Neural progenitor cell (in vitro differentiated cells): ENCODE data around the gene ZFP1. TPM values are rescaled to one million over a fixed set of nuclear protein-coding genes. Genes with fewer than 3 reads are reported as not detected.
"Not testable (repeated sequence)": the region's sequence is repeated elsewhere in the genome, so short reads cannot be mapped to it uniquely, and the experiment has no call there.

Experiments
- DNase-seq: peaks from one replicate; pipeline ENCODE4 v3.0.0-alpha.2; 2016; ENCODE audit warnings: low spot score
- H2AFZ ChIP-seq: fragments of 200-600 bp; sonication (generic); replicated peaks from 2 replicates; pipeline ENCODE4 v1.6.1; 2016; ENCODE audit warnings: antibody characterized with exemption
- H3F3A ChIP-seq: fragments of 200-600 bp; sonication (generic); 2 replicates; pipeline ENCODE4 v1.6.1; 2016; ENCODE audit warnings: antibody characterized with exemption, low read depth
- H3K27ac ChIP-seq: fragments of 200-600 bp; sonication (generic); 2 replicates; pipeline ENCODE4 v1.5.1; 2016; ENCODE audit warnings: mild to moderate bottlenecking
- H3K27me3 ChIP-seq: fragments of 200-600 bp; sonication (generic); 2 replicates; pipeline ENCODE4 v1.6.1; 2016; ENCODE audit warnings: mild to moderate bottlenecking, moderate library complexity
- H3K36me3 ChIP-seq: fragments of 200-600 bp; sonication (generic); 2 replicates; pipeline ENCODE4 v1.5.1; 2016
- H3K4me1 ChIP-seq: fragments of 200-600 bp; sonication (generic); 2 replicates; pipeline ENCODE4 v1.6.1; 2016; ENCODE audit warnings: mixed run types
- H3K4me2 ChIP-seq: fragments of 200-600 bp; sonication (generic); 2 replicates; pipeline ENCODE4 v1.6.1; 2016
- H3K4me3 ChIP-seq: fragments of 200-600 bp; sonication (generic); 2 replicates; pipeline ENCODE4 v1.5.1; 2016
- H3K79me2 ChIP-seq: fragments of 200-600 bp; sonication (generic); 2 replicates; pipeline ENCODE4 v1.6.1; 2016; ENCODE audit warnings: low read depth
- H3K9ac ChIP-seq: fragments of 200-600 bp; sonication (generic); 2 replicates; pipeline ENCODE4 v1.6.1; 2016
- H3K9me3 ChIP-seq: fragments of 200-600 bp; sonication (generic); 2 replicates; pipeline ENCODE4 v1.5.1; 2016; ENCODE audit warnings: low read depth
- H4K20me1 ChIP-seq: fragments of 200-600 bp; sonication (generic); 2 replicates; pipeline ENCODE4 v1.6.1; 2016; ENCODE audit warnings: low read depth
- H3K27ac Mint-ChIP-seq: 3 replicates; pipeline ENCODE4 v1.8.0; 2021; ENCODE audit warnings: mixed read lengths
- H3K27me3 Mint-ChIP-seq: 2 replicates; pipeline ENCODE4 v1.8.0; 2022; ENCODE audit warnings: low read depth, mild to moderate bottlenecking, inconsistent platforms, moderate library complexity, mixed read lengths; ENCODE audit not compliant: insufficient read depth
- H3K36me3 Mint-ChIP-seq: 3 replicates; pipeline ENCODE4 v1.8.0; 2021; ENCODE audit warnings: mixed read lengths
- H3K4me1 Mint-ChIP-seq: 3 replicates; pipeline ENCODE4 v1.8.0; 2021; ENCODE audit warnings: mixed read lengths
- H3K4me3 Mint-ChIP-seq: 3 replicates; pipeline ENCODE4 v1.8.0; 2021; ENCODE audit warnings: mild to moderate bottlenecking, moderate library complexity, mixed read lengths
- H3K9me3 Mint-ChIP-seq: 3 replicates; pipeline ENCODE4 v1.8.0; 2020; ENCODE audit warnings: mixed read lengths
- CTCF ChIP-seq: fragments of 200-600 bp; sonication (generic); IDR thresholded peaks from 2 replicates; pipeline ENCODE4 v1.5.1; 2017; ENCODE audit warnings: antibody characterized with exemption, mild to moderate bottlenecking
- EZH2 ChIP-seq: fragments of 200-600 bp; sonication (generic); IDR thresholded peaks from 2 replicates; pipeline ENCODE4 v1.6.1; 2017; ENCODE audit warnings: antibody characterized with exemption, mild to moderate bottlenecking, moderate library complexity
- EZH2phosphoT487 ChIP-seq: fragments of 200-600 bp; sonication (generic); IDR thresholded peaks from 2 replicates; pipeline ENCODE4 v1.6.1; 2017; ENCODE audit warnings: antibody characterized with exemption
- total RNA-seq: library from RNA; depleted of rRNA; stranded (reverse); fragments of >200 nt; gene quantifications from 2 replicates; pipeline ENCODE4 v1.2.3, GENCODE V29; 2015; ENCODE audit warnings: low replicate concordance

ZFP1 gene
- total RNA-seq, 1 donor from 2014 or later = 35.4 TPM

GRCh38 chr16:75121949-75122568, 26.3 kb upstream of the ZFP1 start:
- DNase-seq = no peak
- no peaks in the 10 kb centered on the region for H3K36me3 ChIP-seq
- H4K20me1 ChIP-seq = no peaks in the 10 kb centered on the region
- no peak overlapping the region for H3K4me2 ChIP-seq
- no peaks in the 10 kb centered on the region for H3K27me3 ChIP-seq
- H3K4me3 ChIP-seq = no peak overlapping the region
- Mint-ChIP-seq H3K27me3 (no peaks in the 10 kb centered on the region), H3K36me3 (no peaks in the 10 kb centered on the region), H3K27ac (no peak overlapping the region), H3K4me1 (no peaks in the 10 kb centered on the region), H3K4me3 (no peak overlapping the region), H3K9me3 (peaks cover 14% of the 10 kb centered on the region)
- H3F3A ChIP-seq = peaks cover 15% of the 10 kb centered on the region
- H3K4me1 ChIP-seq = peaks cover 13% of the 10 kb centered on the region
- H3K9me3 ChIP-seq = no peaks in the 10 kb centered on the region
- no peak overlapping the region for H3K27ac ChIP-seq
- TF ChIP-seq EZH2phosphoT487 (no peak), CTCF (no peak), EZH2 (no peak)
- no peaks in the 10 kb centered on the region for H3K79me2 ChIP-seq
- no peak overlapping the region for H2AFZ ChIP-seq
- no peak overlapping the region for H3K9ac ChIP-seq

DNA sequence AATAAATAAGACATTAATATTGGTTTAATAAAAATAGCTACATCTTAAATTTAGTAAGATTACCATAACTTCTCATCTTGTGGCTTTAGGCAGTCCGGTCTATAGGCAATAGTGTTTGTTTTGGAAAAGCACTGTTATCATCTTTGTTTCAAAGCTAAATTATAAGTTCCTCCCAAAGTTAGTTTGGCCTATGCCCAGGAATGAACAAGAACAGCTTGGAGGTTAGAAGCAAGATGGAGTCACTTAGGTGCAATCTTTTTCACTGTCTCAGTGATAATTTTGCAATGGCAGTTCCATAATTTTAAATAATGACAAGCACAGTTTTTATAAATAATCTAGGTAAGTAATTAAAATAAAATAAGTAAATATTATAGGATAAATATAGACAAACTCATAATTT, 25.7 kb upstream of the ZFP1 start:
- Histone ChIP-seq H3K36me3 (no peaks in the 10 kb centered on the region), H2AFZ (no peak overlapping the region), H4K20me1 (no peaks in the 10 kb centered on the region), H3K27ac (no peak overlapping the region), H3K79me2 (no peaks in the 10 kb centered on the region), H3F3A (peaks cover 12% of the 10 kb centered on the region), H3K9me3 (no peaks in the 10 kb centered on the region), H3K4me2 (no peak overlapping the region), H3K9ac (no peak overlapping the region), H3K4me3 (no peak overlapping the region), H3K4me1 (peaks cover 13% of the 10 kb centered on the region), H3K27me3 (no peaks in the 10 kb centered on the region)
- peaks cover 20% of the 10 kb centered on the region for H3K9me3 Mint-ChIP-seq
- TF ChIP-seq CTCF = no peak
- TF ChIP-seq EZH2 = no peak
- no peak for TF ChIP-seq EZH2phosphoT487
- H3K36me3 Mint-ChIP-seq = no peaks in the 10 kb centered on the region
- peaks cover 3% of the 10 kb centered on the region for H3K27me3 Mint-ChIP-seq
- H3K4me3 Mint-ChIP-seq = no peak overlapping the region
- DNase-seq = no peak
- H3K4me1 Mint-ChIP-seq = no peaks in the 10 kb centered on the region
- H3K27ac Mint-ChIP-seq = no peak overlapping the region

GRCh38 chr16:75127713-75128415, 20.5 kb upstream of the ZFP1 start:
- no peak overlapping the region for H3K27ac ChIP-seq
- Mint-ChIP-seq H3K4me3 (no peak overlapping the region), H3K27ac (no peak overlapping the region), H3K27me3 (peaks cover 3% of the 10 kb centered on the region), H3K4me1 (peaks cover 2% of the 10 kb centered on the region), H3K9me3 (peaks cover 28% of the 10 kb centered on the region), H3K36me3 (peaks cover 3% of the 10 kb centered on the region)
- H3K36me3 ChIP-seq = no peaks in the 10 kb centered on the region
- no peak overlapping the region for H3K4me2 ChIP-seq
- TF ChIP-seq EZH2 (no peak), EZH2phosphoT487 (no peak), CTCF (no peak)
- H3K9me3 ChIP-seq = no peaks in the 10 kb centered on the region
- no peak overlapping the region for H3K9ac ChIP-seq
- no peaks in the 10 kb centered on the region for H3K79me2 ChIP-seq
- no peaks in the 10 kb centered on the region for H3K4me1 ChIP-seq
- H4K20me1 ChIP-seq = no peaks in the 10 kb centered on the region
- H3K4me3 ChIP-seq = no peak overlapping the region
- DNase-seq = no peak
- H3K27me3 ChIP-seq = no peaks in the 10 kb centered on the region
- H2AFZ ChIP-seq = no peak overlapping the region
- H3F3A ChIP-seq = no peaks in the 10 kb centered on the region

GRCh38 chr16:75129421-75130149, 18.7 kb upstream of the ZFP1 start:
- not testable (repeated sequence) for H3K9ac ChIP-seq, H3K4me2 ChIP-seq, H3K27me3 Mint-ChIP-seq, H3K4me3 ChIP-seq, H3K4me3 Mint-ChIP-seq, DNase-seq, H3K27ac Mint-ChIP-seq, H3F3A ChIP-seq, H3K4me1 ChIP-seq, H4K20me1 ChIP-seq, H3K27ac ChIP-seq, H2AFZ ChIP-seq, H3K27me3 ChIP-seq, H3K36me3 Mint-ChIP-seq, H3K9me3 ChIP-seq, H3K36me3 ChIP-seq, H3K79me2 ChIP-seq, H3K4me1 Mint-ChIP-seq
- H3K9me3 Mint-ChIP-seq = peaks cover 28% of the 10 kb centered on the region
